ENCODE data around the gene PTDSS2. TPM values are rescaled to one million over a fixed set of nuclear protein-coding genes. Genes with fewer than 3 reads are reported as not detected.

PTDSS2 gene
- total and polyA plus RNA-seq, 4 donors, result 5.1 to 15.6 (median 10.2) TPM

- TF ChIP-seq GABPA (IDR thresholded peaks at IDR 0.05 in 1 of 2, conservative IDR thresholded peaks at IDR 0.05 in 1 of 2) (no peak), SP1 (IDR thresholded peaks at IDR 0.05) (no peak), NR2F2 (IDR thresholded peaks at IDR 0.05) (no peak)
- Histone ChIP-seq H3K27ac (ENCODE audit: low read depth in 1 of 2, low read length in 2 of 2) (peak overlapping the region; percentile 37 to 65), H3K9me3 (ENCODE audit: control insufficient read depth in 4 of 4, low read length in 3 of 4) (no peaks in the 10 kb centered on the region), H3K4me1 (ENCODE audit: control insufficient read depth in 4 of 4, insufficient read depth in 4 of 4, low read length in 3 of 4) (peaks cover 7 to 47% (median 23%) of the 10 kb centered on the region in 4 donors), H3K9ac (ENCODE audit: low read depth in 1 of 2, low read length in 2 of 2) (peak overlapping the region in 1 of 2 donors; percentile 38), H3K27me3 (ENCODE audit: control insufficient read depth in 4 of 4, insufficient read depth in 4 of 4, low read length in 3 of 4) (no peaks in the 10 kb centered on the region), H3K36me3 (ENCODE audit: control insufficient read depth in 4 of 4, insufficient read depth in 3 of 4, low read depth in 1 of 4, low read length in 3 of 4) (no peaks in the 10 kb centered on the region), H3K4me3 (ENCODE audit: low read depth in 1 of 3, low read length in 3 of 3) (peak overlapping the region; percentile 32 to 69 (median 56))
- 2% methylated on average over 97 of the region's 97 CpGs for WGBS
- DNase-seq (ENCODE audit: low spot score), result no peak
These were observed 33.1 kb upstream of the PTDSS2 start for GRCh38 chr11:416757-417621.

DNA sequence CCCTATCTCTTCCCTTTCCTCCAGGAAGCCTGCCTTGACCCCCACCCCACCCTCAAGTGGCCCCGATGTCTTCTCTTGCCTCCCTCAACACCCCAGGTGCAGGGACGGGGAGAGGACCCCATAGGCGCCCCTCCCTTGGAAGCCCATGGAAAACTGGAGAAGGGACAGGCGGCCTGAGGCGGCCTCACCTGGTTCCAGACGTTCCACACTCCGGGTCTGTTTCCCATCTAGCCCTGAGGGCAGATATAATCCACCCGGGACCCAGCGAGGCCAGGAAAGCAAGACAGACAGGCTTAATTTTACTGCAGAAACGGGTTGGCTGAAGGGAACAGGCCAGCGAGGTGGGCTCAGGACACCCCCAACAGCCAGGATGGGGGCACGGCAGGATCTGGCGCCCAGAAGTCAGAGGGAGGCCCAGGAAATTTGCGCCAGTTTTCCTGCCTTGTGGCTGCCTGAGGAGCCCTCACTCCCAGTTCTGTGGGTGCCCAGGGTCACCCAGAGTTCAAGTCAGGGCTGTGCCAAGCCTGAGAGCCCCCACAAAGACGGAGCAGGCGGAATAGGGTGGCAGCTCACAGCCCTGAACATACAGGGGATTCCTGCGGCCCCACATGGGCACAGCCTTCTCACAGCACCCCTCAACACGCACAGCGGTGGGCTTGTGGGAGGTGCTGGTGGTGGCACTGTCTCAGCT is 32.3 kb upstream of the PTDSS2 start:
- 73% methylated on average over 19 of the region's 19 CpGs for WGBS
- Histone ChIP-seq H3K36me3 (ENCODE audit: control insufficient read depth in 4 of 4, insufficient read depth in 3 of 4, low read depth in 1 of 4, low read length in 3 of 4) (no peaks in the 10 kb centered on the region), H3K9ac (ENCODE audit: low read depth in 1 of 2, low read length in 2 of 2) (peak overlapping the region in 1 of 2 donors; percentile 38), H3K4me1 (ENCODE audit: control insufficient read depth in 4 of 4, insufficient read depth in 4 of 4, low read length in 3 of 4) (peaks cover 7 to 45% (median 22%) of the 10 kb centered on the region in 4 donors), H3K9me3 (ENCODE audit: control insufficient read depth in 4 of 4, low read length in 3 of 4) (no peaks in the 10 kb centered on the region), H3K4me3 (ENCODE audit: low read depth in 1 of 3, low read length in 3 of 3) (peak overlapping the region in 1 of 3 donors; percentile 56), H3K27ac (ENCODE audit: low read depth in 1 of 2, low read length in 2 of 2) (no peak overlapping the region), H3K27me3 (ENCODE audit: control insufficient read depth in 4 of 4, insufficient read depth in 4 of 4, low read length in 3 of 4) (no peaks in the 10 kb centered on the region)
- DNase-seq (ENCODE audit: low spot score), result no peak
- TF ChIP-seq FOXA2 (IDR thresholded peaks at IDR 0.05), result no peak
- TF ChIP-seq, protein P1, sequence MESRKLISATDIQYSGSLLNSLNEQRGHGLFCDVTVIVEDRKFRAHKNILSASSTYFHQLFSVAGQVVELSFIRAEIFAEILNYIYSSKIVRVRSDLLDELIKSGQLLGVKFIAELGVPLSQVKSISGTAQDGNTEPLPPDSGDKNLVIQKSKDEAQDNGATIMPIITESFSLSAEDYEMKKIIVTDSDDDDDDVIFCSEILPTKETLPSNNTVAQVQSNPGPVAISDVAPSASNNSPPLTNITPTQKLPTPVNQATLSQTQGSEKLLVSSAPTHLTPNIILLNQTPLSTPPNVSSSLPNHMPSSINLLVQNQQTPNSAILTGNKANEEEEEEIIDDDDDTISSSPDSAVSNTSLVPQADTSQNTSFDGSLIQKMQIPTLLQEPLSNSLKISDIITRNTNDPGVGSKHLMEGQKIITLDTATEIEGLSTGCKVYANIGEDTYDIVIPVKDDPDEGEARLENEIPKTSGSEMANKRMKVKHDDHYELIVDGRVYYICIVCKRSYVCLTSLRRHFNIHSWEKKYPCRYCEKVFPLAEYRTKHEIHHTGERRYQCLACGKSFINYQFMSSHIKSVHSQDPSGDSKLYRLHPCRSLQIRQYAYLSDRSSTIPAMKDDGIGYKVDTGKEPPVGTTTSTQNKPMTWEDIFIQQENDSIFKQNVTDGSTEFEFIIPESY (IDR thresholded peaks at IDR 0.05), result no peak
- no peak for TF ChIP-seq JUND (IDR thresholded peaks at IDR 0.05)
- TF ChIP-seq REST (IDR thresholded peaks at IDR 0.05), result no peak
- TF ChIP-seq MAX (IDR thresholded peaks at IDR 0.05), result no peak
- no peak for TF ChIP-seq YY1 (IDR thresholded peaks at IDR 0.05)
- TF ChIP-seq HNF4A (conservative IDR thresholded peaks at IDR 0.05), result no peak
- TF ChIP-seq RXRA (IDR thresholded peaks at IDR 0.05), result no peak
- no peak for TF ChIP-seq HNF4G (IDR thresholded peaks at IDR 0.05)
